CD4-positive, alpha-beta T cell treated with Interleukin-12 subunit alpha and Interleukin-12 subunit beta, for 1 hour (primary cell): ENCODE results near the gene LRRC59.
"Not testable (repeated sequence)": the region's sequence is repeated elsewhere in the genome, so short reads cannot be mapped to it uniquely, and the experiment has no call there.

Experiments used
- DNase-seq: peaks from one replicate; pipeline ENCODE4 v3.0.0-alpha.2; 2020

Gene LRRC59

DNA sequence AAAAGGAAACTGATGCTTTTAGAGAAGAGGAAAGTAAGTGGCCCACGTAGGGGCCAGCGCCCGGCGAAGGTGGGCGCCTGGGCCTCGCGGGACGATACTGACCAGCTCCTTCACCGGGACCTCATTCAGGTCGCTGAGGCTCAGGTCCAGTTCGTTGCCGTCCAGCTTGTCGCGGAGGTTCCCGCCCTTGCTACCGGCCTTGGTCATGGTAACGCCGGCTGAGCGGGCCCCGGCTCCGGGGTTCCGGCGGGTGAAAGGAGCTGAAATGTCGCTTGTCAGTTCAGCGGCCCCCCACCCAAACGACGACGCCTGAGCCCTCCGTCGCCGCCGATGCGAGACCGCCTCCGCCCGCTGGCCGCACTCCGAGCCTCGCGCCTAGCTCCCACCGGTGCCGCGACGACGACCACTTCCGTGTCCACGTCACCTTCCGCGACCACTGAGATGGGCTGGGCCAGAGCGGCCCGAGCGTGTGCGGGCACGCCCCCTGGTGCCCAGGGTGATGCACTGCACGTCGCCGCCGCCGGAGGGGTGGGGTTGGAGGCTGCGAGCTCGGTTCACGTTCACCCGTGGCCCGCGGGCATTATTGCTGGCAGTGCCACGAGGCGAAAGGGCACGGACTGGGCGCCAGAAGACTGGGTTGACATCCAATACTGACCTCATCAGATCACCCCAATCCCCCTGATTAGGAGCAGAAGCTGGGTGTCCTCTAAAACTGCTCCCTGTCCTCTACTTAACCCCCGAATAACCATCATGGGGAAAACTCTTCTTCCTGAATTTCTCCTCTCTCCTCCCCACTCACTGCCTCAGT lies at the start of gene LRRC59:
Gene LRRC59, minus strand, starts transcription at position 413 of the 808 bp plus-strand sequence. Its CDS starts 206 bp downstream, at position 207.
- DNase-seq = peak; percentile 94

DNA sequence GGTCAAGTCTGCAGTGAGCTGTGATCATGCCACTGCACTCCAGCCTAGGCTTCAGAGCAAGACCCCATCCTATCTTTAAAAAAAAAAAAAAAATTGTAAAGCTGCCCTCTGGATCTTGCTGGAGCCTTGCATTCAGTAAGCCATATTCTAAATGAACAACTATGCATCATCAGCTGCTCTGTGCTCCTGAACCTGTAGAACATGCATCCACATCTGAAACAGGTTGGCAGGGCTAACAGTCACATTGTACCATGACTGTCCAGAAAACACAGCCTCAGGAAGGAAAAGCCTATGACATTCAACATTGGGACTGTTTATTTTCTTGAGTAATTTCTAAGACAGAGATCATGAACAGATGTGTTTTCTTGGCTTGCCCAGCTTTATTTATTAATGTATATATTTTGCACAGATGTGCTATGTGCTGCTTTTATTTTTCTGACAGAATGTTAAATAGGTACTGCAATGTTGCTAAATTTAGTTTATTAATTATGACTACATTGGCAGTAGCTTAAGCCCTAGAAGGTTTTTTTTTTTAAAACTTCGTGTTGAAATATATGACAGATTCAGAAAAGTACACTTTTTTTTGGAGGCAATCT lies 48.5 kb upstream of the LRRC59 start:
- DNase-seq = no peak

GRCh38 chr17:50444841-50445715 lies 47.8 kb upstream of the LRRC59 start:
- DNase-seq = no peak

DNA sequence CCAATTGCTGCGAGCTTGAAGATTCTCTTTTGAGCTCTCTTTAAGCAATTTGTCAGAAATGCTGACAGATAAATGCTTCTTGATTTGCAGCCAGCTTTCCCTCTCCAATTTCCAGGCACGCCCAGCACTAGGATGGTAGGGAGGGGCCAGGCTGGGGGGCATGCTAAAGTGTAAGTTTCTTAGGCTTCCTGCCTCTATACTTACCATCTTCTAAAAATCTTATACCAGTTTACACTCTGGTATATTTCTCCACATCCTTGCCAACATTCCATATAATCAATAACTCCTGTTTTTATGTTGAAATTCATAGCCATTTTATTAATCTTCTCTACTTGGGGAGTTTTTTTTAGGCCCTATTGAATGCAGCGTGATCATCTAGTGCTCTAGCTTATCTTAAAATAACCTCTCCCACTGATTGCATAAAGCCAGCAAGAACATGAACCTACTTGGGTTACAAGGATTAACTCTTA lies 46.2 kb upstream of the LRRC59 start:
- no peak for DNase-seq

DNA sequence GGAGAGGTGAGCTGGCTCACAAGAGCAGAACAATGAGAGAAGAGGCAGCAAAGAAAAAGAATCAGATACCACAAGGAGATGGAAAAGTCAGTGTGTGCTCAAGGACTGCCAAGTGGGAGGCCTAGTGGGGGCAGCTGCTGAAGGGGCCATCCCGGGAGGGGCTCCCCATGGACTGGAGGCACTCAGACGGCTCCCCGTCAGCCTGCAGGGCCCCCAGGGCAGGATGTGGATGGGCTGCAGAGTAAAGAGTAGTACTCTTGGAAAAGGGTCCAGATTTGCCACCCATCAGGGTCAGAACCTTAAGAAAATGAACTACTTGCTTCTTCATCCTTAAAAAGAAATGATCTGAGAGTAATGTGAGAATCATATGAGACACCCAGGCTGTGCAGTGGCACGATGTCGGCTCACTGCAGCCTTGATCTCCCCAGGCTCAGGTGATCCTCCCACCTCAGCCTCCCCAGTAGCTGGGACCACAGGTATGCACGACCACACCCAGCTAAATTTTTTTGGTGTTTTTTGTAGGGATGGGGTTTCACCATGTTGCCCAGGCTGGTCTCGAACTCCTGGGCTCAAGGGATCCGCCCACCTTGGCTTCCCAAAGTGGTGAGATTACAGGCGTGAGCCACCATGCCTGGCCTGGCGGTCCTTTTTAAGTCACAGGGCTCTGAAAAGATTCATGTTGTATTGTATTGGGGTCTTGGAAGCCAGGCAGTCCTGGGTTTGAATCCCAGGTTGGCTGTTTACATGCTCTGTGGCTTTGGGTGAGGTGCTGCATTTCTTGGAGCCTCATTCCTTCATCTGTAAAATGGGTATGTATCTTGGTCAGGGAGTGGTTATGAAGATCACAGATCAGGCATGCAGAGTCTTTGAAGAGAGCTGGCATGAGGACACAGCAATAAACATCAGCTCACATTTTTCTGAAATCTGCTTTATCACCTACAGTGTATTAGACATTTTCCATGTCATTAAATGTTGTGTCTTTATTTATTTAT lies 43.8 kb upstream of the LRRC59 start:
- DNase-seq = no peak

DNA sequence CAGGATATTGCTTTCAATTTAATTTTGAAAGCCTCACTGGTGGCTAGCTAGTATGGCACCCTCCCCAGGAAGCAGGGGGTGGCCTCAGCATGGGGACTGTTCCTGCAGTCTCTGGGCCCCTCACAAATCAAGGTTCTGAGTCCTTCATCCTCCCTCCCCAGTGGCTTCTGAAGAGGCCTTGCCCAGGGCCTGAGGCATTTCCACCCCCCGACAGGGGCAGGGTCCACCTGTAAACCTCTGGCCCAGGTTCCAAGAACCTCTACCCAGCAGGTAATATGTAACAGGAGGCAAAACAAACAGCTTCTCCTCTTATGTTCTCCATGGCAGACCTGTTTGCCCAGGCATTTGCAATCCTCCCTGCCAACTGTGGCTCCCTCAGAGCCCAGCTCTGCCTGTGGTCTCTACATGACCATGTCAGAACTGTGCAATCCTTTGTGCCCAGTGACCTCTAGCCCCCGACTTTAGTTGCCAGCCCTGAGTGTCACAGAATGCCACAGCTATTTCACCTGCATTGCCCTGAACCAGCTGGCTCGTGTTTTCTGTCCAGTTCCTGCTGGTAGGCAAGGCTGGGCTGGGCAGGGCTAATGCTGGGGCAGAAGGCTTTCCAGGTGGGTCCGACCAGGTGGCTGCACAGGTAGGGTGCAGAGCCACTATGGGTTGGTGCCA lies 43.0 kb upstream of the LRRC59 start:
- DNase-seq = no peak

- no peak for DNase-seq
These were observed 41.7 kb upstream of the LRRC59 start for GRCh38 chr17:50439008-50439407.

GRCh38 chr17:50437409-50437808 lies 40.1 kb upstream of the LRRC59 start:
- no peak for DNase-seq

DNA sequence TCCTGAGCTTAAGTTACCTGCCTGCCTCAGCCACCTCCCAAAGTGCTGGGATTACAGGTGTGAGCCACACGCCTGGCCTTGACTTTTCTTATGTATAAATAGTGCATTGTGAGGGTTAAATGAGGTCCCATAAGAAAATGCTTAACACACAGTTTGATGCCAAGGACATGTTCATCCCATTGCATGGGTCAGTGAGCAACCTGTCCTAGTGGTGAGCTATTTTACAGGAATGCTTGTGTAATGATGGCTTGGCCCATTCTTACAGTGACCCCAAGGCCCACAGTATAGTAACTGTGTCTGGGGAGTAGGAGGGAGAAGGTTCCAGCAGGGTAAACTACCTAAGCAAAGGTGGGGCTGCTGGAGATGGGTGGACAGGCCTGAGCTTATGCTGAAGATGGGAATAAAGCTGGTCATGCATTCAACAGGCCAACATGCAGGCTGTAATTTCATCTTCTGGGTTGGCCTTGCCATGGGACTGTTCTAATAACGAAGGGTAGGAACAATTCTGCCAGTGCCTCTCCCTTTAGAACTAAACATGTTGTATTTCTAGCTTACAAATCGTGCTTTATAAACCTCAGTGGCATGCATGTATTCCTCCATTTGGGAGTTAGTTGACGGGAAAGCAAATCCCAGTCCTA lies 34.9 kb upstream of the LRRC59 start:
- DNase-seq = no peak

GRCh38 chr17:50430821-50431618 lies 33.7 kb upstream of the LRRC59 start:
- no peak for DNase-seq

- DNase-seq = no peak
These were observed 32.5 kb upstream of the LRRC59 start for GRCh38 chr17:50429793-50430192.

DNA sequence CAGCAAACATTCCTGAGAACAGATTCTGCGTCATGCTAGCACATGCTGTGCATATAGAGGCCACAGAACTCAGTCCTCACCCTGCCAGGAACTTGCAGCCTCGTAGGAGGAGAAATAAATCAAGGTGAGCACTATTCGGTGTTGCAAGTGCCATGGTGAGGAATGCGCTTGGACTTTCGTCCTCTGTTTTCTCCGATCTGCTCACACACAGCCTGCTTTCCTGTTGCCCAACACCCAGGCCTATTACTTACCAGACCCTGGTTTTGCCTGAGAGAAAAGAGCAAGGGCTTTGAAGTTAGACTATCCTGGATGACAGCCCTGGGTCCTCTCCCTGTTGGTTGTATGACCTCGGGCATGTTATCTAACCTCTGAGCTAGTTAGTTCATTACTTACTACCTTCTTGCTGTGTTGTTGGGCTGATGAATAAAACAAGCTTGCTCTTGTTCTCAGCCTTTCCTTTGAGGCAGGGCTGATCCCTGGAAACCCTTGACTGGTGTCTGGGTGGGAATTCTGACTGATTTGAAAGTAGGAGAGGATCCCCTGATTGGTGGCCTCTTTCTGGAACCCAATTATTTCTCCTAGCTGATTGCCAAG lies 31.6 kb upstream of the LRRC59 start:
- no peak for DNase-seq

DNA sequence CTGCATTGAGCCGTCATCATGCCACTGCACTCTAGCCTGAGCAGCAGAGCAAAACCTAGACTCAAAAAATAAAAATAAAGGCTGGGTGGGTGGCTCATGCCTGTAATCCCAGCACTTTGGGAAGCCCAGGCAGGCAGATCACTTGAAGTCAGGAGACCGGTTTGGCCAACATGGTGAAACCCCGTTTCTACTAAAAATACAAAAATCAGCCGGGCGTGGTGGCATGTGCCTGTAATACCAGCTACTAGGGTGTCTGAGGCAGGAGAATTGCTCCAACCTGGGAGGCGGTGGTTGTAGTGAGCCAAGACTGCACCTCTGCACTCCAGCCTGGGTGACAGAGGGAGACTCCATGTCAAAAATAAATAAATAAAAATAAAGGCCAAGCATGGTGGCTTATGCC lies 30.8 kb upstream of the LRRC59 start:
- DNase-seq = not testable (repeated sequence)

DNA sequence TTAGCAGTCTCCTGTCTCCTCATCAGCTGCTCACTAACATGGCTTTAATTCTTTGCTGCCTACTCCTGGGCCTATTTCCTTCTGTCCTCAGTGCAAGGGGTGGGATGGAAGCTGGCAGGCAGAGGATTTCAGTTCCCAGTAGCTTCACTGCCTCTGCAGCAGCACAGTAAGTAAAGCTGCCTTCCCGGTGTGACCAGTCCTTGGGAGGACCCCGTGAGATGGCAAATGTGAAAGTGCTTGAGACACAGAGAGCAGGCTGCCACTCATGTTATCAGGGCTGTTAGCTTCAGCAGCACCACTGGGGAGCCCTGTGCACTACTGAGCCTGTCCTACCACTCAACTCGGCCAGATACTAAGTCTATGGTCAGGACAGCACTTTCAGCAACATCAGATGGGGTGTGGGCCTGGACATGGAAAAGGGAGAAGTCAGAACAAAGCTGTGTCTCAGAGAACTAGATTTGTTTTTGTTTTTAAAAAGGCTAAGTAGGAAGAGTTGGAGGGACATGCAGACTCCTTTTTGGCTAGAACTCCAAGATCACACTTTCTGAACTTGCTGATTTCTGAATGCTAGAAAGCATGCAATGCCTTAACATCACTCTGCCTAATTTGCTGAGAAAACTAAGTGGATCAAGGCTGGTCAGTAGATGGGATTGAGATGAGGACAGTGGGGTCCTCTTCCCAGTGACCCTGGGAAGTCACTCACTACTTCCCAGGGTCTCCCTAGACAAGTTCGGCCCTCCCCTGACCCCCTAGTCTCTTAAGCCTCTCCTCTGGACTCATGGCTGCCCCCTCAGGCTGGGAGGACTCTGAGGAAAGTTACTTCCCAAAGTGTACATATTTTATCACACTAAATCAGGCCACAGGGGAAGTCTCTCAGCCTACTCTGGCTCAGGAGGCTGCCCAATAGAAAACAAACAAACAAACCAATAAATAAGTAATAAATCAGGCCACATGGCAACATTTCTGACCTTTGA lies 29.8 kb upstream of the LRRC59 start:
- DNase-seq = peak; percentile 19

- DNase-seq = no peak
These were observed 29.1 kb upstream of the LRRC59 start for GRCh38 chr17:50426472-50426782.

DNA sequence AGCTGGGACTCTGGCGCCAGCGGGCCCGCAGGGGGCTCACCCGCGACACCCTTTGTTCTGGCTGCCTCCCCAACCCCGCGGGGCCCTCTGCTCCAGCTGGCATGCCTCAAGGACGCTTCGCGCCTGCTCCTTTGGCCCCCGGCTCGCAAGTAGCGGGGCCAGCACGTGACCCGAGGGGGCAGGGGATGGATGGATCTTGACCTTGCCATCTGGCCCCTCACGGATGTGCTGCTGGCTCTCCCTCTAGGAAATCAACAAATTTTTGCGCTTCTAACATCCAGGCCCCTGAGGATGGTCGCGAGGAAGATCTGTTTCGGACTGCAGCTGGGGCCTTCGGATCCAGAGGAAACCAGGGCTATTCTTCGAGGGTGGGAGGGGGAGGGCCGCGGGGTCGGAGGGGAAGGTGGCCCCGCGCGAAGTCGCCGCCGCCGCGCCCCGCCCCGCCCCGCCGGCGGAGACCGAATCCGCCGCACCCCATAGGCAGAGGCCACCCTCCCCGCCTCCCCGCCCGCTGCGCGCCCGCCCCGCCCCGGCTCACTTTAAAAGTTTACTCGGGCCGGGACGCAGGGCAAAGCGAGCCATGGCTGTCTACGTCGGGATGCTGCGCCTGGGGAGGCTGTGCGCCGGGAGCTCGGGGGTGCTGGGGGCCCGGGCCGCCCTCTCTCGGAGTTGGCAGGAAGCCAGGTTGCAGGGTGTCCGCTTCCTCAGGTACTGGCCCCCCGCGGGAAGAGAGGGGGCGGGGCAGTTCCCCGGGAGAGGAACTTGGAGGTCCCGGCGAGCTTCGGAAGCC lies 28.6 kb upstream of the LRRC59 start, which contains the start of gene ACSF2:
Gene ACSF2, plus strand, starts transcription at position 537 of the 790 bp plus-strand sequence. Its CDS starts 44 bp downstream, at position 581.
- DNase-seq = peak; percentile 74

- no peak for DNase-seq
These were observed 27.8 kb upstream of the LRRC59 start for GRCh38 chr17:50424996-50425681.
